ENCODE measurements around the gene ZBTB17.

GRCh38 chr1:15931401-15931800 is 44.5 kb downstream of the ZBTB17 start:
- TF ChIP-seq CTCF (conservative IDR thresholded peaks at IDR 0.05; ENCODE audit: low read depth in 2 of 2) = no peak
- no peak for TF ChIP-seq EZH2 (IDR thresholded peaks at IDR 0.05; ENCODE audit: low read depth, unreplicated experiment)
- no peak for TF ChIP-seq ETS1 (IDR thresholded peaks at IDR 0.05)
- TF ChIP-seq POLR2AphosphoS5 (IDR thresholded peaks at IDR 0.05; ENCODE audit: low read depth) = no peak
- no peak for TF ChIP-seq REST (IDR thresholded peaks at IDR 0.05; ENCODE audit: unreplicated experiment)
- no peak for TF ChIP-seq ZNF114 (CRISPR knock-in tag; IDR thresholded peaks at IDR 0.05)

Measured in GM23338 (cell line).